K562 (cell line): ENCODE results near the gene PLPP1.

ENCODE experiments used
- CBX5 ChIP-seq: IDR thresholded peaks from 2 replicates; pipeline ENCODE4 v1.6.1; 2014; ENCODE audit warnings: low read depth, borderline replicate concordance
- FOXM1 ChIP-seq, 2 experiments: fragments of 450-650 bp in 1 of 2; sonication (generic) in 1 of 2; formaldehyde crosslinking in 1 of 2; IDR thresholded peaks; 2 replicates each; pipeline versions ENCODE4 v1.6.1 to v1.9.0; 2017 to 2022; ENCODE audit warnings: low read depth in 2 of 2, mild to moderate bottlenecking in 2 of 2, missing genetic modification reagents in 1 of 2, moderate library complexity in 1 of 2
- MTA3 ChIP-seq: fragments of 450-650 bp; formaldehyde crosslinking; IDR thresholded peaks from 2 replicates; pipeline ENCODE4 v1.6.1; 2017; ENCODE audit warnings: mild to moderate bottlenecking, borderline replicate concordance
- SNIP1 ChIP-seq: fragments of 450-650 bp; IDR thresholded peaks from 2 replicates; pipeline ENCODE4 v1.7.1; 2017; ENCODE audit warnings: low read depth, mild to moderate bottlenecking
- USF1 ChIP-seq: sonication (generic); formaldehyde crosslinking; IDR thresholded peaks from 2 replicates; pipeline ENCODE4 v1.9.0; 2022; ENCODE audit warnings: mild to moderate bottlenecking, missing genetic modification reagents
- ZNF830 ChIP-seq: fragments of 250-450 bp; sonication (Bioruptor Pico); IDR thresholded peaks from 2 replicates; pipeline ENCODE4 v1.5.0; 2021; ENCODE audit warnings: mild to moderate bottlenecking

- TF ChIP-seq SNIP1 (no peak), USF1 (CRISPR knock-in tag) (no peak), FOXM1 (IDR thresholded peaks at IDR 0.05; ENCODE audit: low read depth) (no peak), FOXM1 (CRISPR knock-in tag; IDR thresholded peaks at IDR 0.05; ENCODE audit: low read depth) (no peak), MTA3 (no peak), CBX5 (no peak), ZNF830 (no peak)
Measured at GRCh38 chr5:55583578-55583977, 48.8 kb upstream of the PLPP1 start.
